HFF-Myc (cell line): ENCODE data around the gene GPD1L.

Experiments used
- DNase-seq: peaks from one replicate; pipeline ENCODE4 v3.0.0-alpha.2; 2011; ENCODE audit warnings: low read depth; ENCODE audit errors: extremely low read depth
- H3K4me3 ChIP-seq: replicated peaks from 2 replicates; pipeline ENCODE4 v1.5.1; 2011; ENCODE audit warnings: low read depth, mild to moderate bottlenecking, control low read depth, low read length
- TF ChIP-seq, protein P1 (sequence below): IDR thresholded peaks from 2 replicates; pipeline ENCODE4 v1.5.1; 2012; ENCODE audit warnings: mild to moderate bottlenecking, low read depth, low read length, control low read depth; ENCODE audit errors: missing control alignments

The GPD1L gene

DNA sequence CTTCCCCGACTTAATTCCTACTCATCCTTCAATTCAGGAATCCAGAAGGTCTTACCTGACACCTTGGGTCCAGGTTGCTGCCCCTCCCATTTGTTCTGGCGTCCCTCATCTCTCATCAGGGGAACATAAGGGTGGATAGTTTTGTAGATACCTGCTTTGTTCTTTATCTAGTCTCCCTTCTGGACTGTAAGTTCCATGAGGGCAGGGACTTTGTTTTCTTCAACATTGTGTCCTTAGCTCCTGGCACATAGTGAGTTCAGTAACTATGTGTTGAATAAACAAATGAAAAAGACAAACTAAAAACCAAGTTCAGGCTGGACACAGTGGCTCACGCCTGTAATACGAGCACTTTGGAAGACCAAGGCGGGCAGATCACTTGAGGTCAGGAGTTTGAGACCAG, 13.2 kb upstream of the GPD1L start:
- TF ChIP-seq, protein P1, sequence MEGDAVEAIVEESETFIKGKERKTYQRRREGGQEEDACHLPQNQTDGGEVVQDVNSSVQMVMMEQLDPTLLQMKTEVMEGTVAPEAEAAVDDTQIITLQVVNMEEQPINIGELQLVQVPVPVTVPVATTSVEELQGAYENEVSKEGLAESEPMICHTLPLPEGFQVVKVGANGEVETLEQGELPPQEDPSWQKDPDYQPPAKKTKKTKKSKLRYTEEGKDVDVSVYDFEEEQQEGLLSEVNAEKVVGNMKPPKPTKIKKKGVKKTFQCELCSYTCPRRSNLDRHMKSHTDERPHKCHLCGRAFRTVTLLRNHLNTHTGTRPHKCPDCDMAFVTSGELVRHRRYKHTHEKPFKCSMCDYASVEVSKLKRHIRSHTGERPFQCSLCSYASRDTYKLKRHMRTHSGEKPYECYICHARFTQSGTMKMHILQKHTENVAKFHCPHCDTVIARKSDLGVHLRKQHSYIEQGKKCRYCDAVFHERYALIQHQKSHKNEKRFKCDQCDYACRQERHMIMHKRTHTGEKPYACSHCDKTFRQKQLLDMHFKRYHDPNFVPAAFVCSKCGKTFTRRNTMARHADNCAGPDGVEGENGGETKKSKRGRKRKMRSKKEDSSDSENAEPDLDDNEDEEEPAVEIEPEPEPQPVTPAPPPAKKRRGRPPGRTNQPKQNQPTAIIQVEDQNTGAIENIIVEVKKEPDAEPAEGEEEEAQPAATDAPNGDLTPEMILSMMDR, result no peak
- H3K4me3 ChIP-seq, result no peak overlapping the region
- no peak for DNase-seq

DNA sequence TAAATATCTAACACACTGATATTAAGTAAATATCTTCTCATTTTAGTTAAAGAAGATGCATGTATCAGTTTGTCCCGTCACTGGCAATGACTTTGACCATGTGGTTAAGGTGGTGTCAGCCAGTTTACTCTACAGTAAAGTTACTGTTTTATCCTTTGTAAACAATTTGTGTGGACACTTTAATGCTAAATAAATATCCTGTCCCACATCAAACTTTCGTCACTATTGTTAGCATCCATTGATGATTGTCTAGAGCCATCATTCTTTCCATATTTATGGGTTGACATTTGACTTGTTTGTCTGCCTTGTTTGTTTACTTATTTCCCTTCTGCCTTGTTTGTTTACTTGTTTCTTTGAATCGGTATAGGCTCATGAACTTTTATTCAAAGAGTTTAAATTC, 11.0 kb upstream of the GPD1L start:
- DNase-seq, result no peak
- no peak overlapping the region for H3K4me3 ChIP-seq
- TF ChIP-seq, protein P1, result no peak

DNA sequence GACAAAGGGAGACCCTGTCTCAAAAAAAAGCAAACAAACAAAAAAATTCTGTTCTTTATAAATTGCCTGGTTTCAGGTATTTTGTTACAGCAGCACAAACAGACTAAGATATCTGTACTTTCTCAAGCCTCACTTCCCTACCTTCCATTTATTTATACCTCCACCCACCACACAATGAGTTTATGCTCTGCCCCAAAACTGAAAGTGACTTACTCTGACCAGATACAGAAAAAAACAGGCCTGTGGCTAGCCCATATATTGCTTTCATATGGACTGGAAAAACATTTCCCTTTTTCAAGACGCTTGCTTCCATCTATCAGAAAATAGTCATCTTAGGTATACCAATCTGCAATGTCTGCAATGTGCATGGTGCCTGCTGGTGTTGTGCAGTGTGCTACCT, 8.7 kb upstream of the GPD1L start:
- TF ChIP-seq, protein P1, result no peak
- no peak for DNase-seq
- H3K4me3 ChIP-seq, result no peak overlapping the region

DNA sequence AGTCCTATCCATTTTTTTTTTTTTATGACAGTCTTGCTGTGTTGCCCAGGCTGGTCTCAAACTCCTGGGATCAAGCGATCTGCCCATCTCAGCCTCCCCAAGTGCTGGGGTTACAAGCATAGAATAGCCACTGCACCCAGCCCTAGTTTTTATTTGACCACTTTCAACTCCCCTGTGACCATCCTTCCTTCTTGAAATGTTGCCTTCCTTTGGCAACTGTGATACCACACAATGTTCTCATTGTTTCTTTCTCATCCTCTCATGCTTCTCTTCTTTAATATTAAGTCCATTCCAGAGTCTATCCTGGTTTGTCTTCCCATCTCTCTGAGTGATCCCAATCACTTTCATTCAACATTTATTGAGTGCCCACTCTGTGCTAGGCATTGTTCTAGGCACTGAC, 7.9 kb upstream of the GPD1L start:
- DNase-seq, result no peak
- TF ChIP-seq, protein P1, result no peak
- no peak overlapping the region for H3K4me3 ChIP-seq

DNA sequence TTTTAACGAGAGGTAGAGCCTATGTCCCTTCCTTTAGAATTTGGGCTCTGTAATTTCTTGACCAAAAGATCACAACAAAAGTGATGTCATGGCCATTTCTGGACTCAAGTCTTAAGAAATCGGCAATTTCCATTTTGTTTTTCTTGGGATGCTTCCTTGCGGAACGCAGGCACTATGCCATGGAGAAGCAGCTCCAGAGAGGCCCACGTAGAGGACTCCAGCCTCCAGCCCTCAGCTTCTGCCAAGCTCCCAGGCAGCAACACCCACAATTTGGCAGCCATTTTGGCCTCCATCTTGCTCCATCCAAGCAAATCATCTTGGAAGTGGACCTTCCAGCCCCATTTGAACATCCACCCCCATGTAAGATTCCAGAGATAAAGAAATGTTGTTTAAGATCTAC, 6.0 kb upstream of the GPD1L start:
- no peak for DNase-seq
- H3K4me3 ChIP-seq, result no peak overlapping the region
- TF ChIP-seq, protein P1, result no peak

DNA sequence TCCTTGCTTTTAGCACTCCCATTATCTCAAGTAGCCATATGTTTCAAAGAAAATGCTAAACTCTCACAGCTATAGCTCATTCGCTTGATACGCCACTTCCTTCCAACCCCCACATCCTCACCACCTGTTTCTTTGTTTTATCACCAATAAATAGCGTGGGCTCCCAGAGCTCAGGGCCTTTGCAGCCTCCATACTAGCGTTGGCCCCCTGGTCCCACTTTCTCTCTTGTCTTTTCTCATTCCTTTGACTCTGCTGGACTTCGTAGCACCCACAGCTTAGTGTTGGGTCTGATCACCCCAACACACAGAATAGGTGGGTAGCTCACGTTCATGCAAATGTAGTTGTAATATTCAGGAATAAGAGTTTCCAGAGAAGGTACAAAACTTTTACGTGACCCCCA, 4.1 kb upstream of the GPD1L start:
- no peak for DNase-seq
- no peak overlapping the region for H3K4me3 ChIP-seq
- TF ChIP-seq, protein P1, result no peak

DNA sequence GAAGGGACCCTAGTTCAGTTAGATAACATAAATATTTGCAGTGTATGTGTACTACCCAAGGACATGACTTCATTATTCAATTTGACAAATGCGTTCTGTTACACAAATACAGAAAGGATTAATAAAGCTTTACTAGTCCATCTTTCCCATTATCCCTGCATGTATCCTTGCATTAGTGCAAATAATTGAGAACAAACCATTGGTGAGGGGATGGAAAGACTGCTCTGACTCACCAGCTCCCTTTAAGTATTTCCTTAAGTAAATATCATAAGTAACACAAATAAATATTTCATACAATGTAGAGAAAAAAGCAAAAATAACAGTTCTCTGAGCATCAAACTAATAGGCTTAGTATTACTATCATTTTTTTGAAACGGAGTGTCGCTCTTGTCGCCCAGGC, 1.9 kb upstream of the GPD1L start:
- no peak for DNase-seq
- TF ChIP-seq, protein P1, result no peak
- H3K4me3 ChIP-seq, result no peak overlapping the region
